ENCODE results near the gene RPL32.

- TF ChIP-seq FOXJ3 (CRISPR knock-in tag; IDR thresholded peaks at IDR 0.05; ENCODE audit: borderline replicate concordance) (no peak), ZNF512 (CRISPR knock-in tag; IDR thresholded peaks at IDR 0.05; ENCODE audit: borderline replicate concordance) (no peak), CBFB (CRISPR knock-in tag; IDR thresholded peaks at IDR 0.05; ENCODE audit: low read depth) (no peak), ATF1 (CRISPR knock-in tag; IDR thresholded peaks at IDR 0.05) (no peak)
- TF ChIP-seq, protein P1, sequence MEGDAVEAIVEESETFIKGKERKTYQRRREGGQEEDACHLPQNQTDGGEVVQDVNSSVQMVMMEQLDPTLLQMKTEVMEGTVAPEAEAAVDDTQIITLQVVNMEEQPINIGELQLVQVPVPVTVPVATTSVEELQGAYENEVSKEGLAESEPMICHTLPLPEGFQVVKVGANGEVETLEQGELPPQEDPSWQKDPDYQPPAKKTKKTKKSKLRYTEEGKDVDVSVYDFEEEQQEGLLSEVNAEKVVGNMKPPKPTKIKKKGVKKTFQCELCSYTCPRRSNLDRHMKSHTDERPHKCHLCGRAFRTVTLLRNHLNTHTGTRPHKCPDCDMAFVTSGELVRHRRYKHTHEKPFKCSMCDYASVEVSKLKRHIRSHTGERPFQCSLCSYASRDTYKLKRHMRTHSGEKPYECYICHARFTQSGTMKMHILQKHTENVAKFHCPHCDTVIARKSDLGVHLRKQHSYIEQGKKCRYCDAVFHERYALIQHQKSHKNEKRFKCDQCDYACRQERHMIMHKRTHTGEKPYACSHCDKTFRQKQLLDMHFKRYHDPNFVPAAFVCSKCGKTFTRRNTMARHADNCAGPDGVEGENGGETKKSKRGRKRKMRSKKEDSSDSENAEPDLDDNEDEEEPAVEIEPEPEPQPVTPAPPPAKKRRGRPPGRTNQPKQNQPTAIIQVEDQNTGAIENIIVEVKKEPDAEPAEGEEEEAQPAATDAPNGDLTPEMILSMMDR (IDR thresholded peaks at IDR 0.05), result no peak
- TF ChIP-seq, protein P2, sequence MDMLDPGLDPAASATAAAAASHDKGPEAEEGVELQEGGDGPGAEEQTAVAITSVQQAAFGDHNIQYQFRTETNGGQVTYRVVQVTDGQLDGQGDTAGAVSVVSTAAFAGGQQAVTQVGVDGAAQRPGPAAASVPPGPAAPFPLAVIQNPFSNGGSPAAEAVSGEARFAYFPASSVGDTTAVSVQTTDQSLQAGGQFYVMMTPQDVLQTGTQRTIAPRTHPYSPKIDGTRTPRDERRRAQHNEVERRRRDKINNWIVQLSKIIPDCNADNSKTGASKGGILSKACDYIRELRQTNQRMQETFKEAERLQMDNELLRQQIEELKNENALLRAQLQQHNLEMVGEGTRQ (CRISPR knock-in tag; IDR thresholded peaks at IDR 0.05), result no peak
- TF ChIP-seq, protein P3, sequence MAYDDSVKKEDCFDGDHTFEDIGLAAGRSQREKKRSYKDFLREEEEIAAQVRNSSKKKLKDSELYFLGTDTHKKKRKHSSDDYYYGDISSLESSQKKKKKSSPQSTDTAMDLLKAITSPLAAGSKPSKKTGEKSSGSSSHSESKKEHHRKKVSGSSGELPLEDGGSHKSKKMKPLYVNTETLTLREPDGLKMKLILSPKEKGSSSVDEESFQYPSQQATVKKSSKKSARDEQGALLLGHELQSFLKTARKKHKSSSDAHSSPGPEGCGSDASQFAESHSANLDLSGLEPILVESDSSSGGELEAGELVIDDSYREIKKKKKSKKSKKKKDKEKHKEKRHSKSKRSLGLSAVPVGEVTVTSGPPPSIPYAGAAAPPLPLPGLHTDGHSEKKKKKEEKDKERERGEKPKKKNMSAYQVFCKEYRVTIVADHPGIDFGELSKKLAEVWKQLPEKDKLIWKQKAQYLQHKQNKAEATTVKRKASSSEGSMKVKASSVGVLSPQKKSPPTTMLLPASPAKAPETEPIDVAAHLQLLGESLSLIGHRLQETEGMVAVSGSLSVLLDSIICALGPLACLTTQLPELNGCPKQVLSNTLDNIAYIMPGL (CRISPR knock-in tag; IDR thresholded peaks at IDR 0.05), result no peak
Observed at GRCh38 chr3:12884186-12884680, 42.9 kb upstream of the RPL32 start.
